H1 (cell line): Measurements from ENCODE around the gene PRR33. TPM values are rescaled to one million over a fixed set of nuclear protein-coding genes. Genes with fewer than 3 reads are reported as not detected.

Experiments
- FOSL1 ChIP-seq: IDR thresholded peaks from 2 replicates; pipeline ENCODE4 v1.6.1; 2011; ENCODE audit warnings: mild to moderate bottlenecking, low read depth, low read length, moderate library complexity; ENCODE audit not compliant: insufficient read depth
- RBBP5 ChIP-seq: IDR thresholded peaks from 2 replicates; pipeline ENCODE4 v1.7.1; 2012; ENCODE audit warnings: low read depth, mild to moderate bottlenecking, inconsistent platforms, low read length, moderate library complexity, borderline replicate concordance
- SP2 ChIP-seq: IDR thresholded peaks from 2 replicates; pipeline ENCODE4 v1.6.1; 2012; ENCODE audit warnings: mild to moderate bottlenecking, low read length, inconsistent platforms
- TBP ChIP-seq: IDR thresholded peaks from 2 replicates; pipeline ENCODE4 v1.6.1; 2011; ENCODE audit warnings: low read depth, low read length, improper control_type of control experiment
- polyA plus RNA-seq, 7 experiments: library from polyadenylated mRNA; depleted of rRNA in 3 of 7; stranded (reverse) in 5 of 7; unstranded in 2 of 7; fragments of >200 nt in 5 of 7; fragments of 200-250 nt in 2 of 7; gene quantifications; 1 replicate in 5 of 7; 2 replicates in 1 of 7; 4 replicates in 1 of 7; pipeline versions ENCODE4 v1.2.1 to v1.2.3, GENCODE V29; 2011 to 2013; ENCODE audit warnings: missing spikeins in 2 of 7, mixed read lengths in 2 of 7
- total RNA-seq: library from RNA; stranded (reverse); fragmentation: NEBNext Ultra II Directional; extraction: Animal tissue kit (Norgen Biotek cat#: 25700); gene quantifications from 2 replicates; pipeline ENCODE4 v1.2.1, GENCODE V29; 2021
- TF ChIP-seq, protein P1 (sequence below), 3 experiments: IDR thresholded peaks; 1 replicate in 2 of 3; 2 replicates in 1 of 3; pipeline versions ENCODE4 v1.5.1 to v1.6.1; 2011; ENCODE audit warnings: low read length in 3 of 3, mild to moderate bottlenecking in 3 of 3, inconsistent platforms in 2 of 3, low read depth in 1 of 3, moderate library complexity in 1 of 3; ENCODE audit not compliant: insufficient read depth in 1 of 3; ENCODE audit errors: control extremely low read depth in 1 of 3

PRR33 gene
- total and polyA plus RNA-seq, 2 of the 8 experiments (the other 6 are each of a cell fraction or from before 2014, with no cell fraction given), result 0.02 TPM; not detected in 1

DNA sequence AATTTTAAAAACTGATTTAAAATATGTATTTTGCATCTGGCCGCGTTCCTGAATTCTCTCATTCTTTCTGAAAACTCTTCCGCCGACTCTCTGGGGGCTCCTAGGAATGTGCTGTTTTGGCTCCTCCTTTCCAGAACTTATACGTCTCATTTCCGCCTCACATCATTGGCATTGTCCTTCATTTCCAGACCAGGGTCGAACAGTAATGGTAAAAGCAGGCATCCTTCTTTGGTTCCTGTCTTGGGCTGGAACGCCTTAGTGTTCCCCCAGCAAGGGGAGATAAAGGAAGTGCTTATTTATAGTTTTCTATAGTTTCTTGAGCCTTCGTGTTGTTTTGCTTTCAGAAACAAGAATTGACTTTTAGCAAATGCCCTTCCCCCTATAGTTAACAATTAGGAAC is 16.9 kb upstream of the PRR33 start (continued):
- no peak for TF ChIP-seq SP2
- TF ChIP-seq, protein P1, sequence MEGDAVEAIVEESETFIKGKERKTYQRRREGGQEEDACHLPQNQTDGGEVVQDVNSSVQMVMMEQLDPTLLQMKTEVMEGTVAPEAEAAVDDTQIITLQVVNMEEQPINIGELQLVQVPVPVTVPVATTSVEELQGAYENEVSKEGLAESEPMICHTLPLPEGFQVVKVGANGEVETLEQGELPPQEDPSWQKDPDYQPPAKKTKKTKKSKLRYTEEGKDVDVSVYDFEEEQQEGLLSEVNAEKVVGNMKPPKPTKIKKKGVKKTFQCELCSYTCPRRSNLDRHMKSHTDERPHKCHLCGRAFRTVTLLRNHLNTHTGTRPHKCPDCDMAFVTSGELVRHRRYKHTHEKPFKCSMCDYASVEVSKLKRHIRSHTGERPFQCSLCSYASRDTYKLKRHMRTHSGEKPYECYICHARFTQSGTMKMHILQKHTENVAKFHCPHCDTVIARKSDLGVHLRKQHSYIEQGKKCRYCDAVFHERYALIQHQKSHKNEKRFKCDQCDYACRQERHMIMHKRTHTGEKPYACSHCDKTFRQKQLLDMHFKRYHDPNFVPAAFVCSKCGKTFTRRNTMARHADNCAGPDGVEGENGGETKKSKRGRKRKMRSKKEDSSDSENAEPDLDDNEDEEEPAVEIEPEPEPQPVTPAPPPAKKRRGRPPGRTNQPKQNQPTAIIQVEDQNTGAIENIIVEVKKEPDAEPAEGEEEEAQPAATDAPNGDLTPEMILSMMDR (IDR thresholded peaks at IDR 0.05; ENCODE audit: control extremely low read depth in 1 of 3, insufficient read depth in 1 of 3, low read depth in 1 of 3, low read length in 3 of 3), result no peak
- TF ChIP-seq RBBP5, result no peak
- TF ChIP-seq FOSL1, result no peak
- no peak for TF ChIP-seq TBP
